Brain pericyte (primary cell): Measurements from ENCODE around the gene GLIPR2.
"Not testable (repeated sequence)": the region's sequence is repeated elsewhere in the genome, so short reads cannot be mapped to it uniquely, and the experiment has no call there.

Experiments used
- DNase-seq: peaks from one replicate; pipeline ENCODE4 v3.0.0-alpha.2; 2012; ENCODE audit warnings: low read depth, low spot score

GLIPR2 gene

DNA sequence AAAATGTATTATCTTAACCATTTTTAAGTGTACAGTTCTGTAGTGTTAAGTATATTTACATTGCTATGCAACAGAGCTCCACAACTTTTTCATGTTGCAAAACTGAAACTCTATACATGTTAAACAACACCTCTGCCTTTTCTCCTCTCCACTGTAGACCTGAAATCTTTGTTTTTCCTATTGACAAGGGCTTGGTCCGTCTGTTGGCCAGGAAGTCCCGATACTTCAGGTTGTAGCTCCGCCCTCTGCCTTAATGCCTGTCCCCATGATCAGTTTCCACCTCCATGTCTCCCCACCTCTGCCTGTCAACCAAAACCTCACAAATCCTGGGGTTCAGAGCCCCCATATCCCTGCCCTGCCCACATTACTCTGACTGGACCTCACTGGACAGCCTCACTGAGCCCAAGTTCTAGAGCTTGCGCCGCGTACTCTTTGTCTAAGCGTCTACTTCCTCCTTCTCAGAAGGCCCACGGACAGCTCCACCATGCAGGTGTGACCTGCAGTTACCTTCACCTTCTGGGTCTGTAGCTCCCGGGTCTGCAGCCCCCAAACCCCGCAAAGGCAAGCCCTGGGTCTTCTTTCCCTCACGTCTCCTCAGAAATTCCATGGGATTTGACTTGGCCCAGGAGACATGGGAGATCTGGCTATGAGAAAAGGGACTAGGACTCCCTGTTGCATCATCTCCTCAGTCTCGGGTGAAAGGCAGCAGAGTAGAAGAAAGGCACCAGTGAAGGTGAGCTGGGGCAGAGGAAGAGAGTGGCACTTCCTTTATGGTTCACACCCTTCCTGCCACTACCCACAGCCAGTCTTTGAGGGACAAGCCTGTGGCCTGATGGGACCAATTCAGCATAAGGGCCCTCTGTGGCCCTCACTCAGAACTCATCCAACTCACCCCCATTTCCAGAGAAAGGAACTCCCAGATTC lies 8.0 kb downstream of the GLIPR2 start:
- no peak for DNase-seq

DNA sequence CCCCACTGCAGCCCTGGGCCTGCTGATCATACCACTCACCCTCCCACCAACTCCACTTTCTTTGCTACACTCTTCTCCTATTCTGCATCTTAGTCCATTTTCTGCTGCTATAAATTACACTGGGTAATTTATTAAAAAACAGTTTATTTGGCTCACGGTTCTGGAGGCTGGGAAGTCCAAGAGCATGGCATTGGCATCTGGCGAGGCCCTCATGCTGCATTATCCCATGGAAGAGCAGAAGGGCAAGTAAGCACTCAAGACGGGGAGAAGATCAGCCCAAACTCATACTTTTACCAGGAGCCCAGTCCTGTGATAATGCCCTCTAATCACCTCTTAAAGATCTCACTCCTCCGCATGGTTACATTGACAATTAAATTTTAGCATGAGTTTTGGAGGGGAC lies 9.4 kb downstream of the GLIPR2 start:
- no peak for DNase-seq

DNA sequence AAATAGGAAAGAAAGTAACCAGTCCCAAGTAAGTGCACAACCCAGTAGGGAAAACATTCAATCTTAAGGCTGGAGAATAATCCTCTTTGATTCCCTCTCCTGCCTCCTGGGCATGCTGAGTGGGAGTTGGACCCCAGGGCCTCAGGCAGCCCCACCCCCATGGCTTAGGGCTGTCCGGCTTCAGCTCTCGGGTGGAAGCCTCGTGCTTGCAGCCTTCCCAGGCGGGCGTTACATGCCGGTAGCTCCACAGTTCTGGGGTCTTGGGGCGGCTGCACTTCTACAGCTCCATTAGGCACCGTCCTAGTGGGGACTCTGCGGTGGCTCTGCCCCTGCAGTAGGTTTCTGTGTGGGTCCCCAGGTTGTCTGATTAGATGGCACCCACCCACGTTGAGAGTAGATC lies 10.1 kb downstream of the GLIPR2 start:
- DNase-seq, result no peak

DNA sequence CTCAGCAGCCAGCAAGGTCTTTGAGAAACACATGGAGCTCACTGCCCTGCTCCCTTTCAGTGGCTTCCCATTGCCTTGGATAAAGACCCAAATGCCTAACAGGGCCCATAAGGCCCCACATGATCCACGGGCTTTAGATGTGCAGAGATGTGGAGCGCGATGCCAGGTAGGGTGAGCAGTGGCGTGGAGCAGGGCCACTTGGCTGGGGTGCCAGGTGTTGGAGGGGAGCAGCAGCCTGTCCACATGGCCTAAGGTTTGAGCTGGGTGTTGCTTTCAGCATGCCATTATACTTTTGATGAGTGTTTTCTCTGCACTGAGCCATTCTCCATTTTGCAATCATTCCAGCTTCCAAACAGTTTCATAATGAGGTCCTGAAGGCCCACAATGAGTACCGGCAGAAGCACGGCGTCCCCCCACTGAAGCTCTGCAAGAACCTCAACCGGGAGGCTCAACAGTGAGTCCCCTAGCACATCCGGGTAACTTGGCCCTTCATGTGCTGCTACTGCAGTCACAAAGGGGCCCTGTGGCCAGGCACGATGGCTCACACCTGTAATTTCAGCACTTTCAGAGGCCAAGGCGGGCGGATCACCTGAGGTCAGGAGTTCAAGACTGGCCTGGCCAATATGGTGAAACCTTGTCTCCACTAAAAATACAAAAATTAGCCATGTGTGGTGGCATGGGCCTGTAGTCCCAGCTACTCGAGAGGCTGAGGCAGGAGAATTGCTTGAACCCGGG lies 11.1 kb downstream of the GLIPR2 start:
- DNase-seq, result no peak

DNA sequence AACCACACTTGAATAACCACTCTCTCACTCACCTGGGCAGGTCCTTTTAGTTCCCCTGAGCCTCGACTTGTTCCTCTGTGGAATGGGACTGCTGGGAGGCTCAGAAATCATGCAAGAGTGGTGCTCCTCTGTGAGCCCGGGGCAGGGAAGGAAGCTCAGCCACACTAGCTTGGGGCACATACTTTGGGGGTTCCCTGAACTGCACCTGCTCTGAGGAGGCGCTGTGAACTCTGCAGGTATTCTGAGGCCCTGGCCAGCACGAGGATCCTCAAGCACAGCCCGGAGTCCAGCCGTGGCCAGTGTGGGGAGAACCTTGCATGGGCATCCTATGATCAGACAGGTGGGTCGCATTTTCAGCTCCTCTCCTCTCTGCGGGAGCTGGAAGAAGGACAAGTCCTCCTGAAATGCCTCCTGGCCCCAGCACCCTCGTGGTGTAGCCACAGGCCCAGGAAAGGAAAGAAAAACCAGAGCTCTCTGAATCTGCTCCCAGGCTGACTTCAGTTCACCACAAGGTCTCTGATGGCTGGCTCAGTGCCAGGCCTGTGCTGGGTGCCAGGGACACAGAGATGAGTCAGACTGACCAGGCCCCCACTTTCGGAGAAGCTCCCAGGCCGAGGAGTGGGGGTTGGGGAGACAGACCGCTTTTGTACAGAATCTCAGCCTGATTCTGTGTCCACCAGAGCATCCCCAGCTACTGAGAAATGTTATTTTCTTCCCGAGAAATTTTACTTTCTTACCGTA lies 11.9 kb downstream of the GLIPR2 start:
- peak; percentile 92 for DNase-seq

DNA sequence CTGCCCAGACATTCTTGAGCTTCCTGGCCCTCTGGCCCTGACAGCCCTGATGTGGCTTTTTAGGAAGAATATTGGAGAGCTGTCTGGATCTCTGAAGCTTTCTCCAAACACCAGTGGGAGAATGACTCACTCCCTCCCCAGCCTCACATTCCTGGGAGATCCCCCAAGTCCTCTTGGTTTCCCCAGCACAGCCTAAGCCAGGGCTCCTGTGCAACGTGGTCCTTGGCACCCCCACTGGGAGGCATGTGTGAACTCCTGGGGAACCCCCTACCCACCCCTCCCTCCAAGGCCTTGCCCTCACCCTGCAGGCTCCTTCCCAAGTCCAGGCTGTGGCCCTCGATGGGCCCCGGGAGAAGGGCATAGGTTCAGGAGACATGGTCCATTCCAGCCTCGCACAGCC lies 12.7 kb downstream of the GLIPR2 start:
- DNase-seq, result no peak

DNA sequence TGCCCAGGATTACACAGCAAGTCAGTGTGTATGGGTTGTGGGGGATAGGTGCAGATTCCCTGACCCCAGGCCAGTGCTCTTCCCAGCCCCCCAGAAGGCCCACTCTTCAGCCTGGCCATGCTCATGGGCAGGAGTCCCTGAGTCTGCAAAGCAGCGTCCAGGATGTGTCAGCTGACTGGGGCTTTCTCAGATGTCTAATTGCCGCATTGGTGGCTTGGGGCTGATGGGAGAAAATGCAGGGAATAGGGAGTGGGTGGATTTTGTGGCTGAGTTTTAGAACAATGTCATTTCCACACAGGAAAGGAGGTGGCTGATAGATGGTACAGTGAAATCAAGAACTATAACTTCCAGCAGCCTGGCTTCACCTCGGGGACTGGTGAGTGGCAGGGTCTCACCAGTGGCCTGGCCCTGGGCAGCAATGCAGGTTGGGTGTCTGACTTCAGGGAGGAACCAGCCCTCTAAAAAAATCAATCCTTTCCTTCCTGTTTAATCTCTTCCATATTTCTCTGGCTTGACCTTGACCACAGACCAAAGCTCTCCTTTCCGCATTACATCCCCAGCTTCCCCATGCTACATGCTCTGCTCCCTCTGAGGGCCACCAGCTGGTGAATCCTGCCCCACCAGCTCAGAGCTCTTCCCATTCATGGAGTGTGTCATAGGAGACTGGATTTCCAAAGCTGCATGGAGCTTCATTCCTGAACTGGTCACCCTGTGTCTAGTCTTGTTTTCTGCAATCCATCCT lies 14.2 kb downstream of the GLIPR2 start:
- DNase-seq, result no peak

DNA sequence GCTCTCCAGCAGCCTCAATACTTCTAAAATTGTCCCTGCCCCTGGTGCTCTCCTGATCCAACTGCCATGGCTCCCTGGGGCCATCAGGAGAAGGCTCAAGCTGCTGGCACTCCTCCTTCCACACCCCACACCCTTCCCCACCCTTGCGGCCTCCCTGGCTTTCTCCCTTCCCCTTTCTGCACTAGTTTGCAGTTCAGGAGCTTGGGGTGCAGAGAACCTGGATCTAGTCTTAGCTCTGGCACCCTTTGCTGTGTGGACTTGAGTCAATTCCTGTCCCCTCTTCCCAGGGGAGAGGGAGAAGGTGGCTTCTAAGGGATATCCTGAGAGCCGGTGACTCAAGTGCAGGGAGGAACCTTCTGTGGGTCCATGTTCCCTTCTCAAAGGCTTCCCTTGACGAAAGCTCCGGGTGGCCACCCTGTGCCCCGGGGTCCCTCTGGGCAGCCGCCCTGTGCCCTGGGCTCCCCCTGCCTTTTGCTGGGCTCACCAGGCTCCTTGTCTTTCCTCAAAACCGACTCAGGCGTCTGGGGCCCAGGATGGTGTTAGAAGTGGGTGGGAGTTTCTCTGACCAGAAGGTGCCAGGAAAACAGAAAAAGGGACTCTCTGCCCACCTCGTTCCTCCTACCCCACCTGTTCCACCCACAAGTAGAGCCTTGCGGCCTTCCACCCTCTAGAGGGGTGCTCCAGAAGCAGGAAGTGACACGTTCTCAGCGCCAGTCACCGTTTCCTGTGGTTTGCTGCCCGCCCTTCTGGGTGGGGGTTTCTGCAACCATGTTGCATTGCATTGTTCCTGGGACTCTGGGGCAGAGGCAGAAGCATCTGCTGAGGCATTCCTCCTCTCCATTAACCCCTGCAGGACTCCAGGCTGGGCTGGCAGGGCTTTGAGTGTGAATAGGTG lies 15.0 kb downstream of the GLIPR2 start:
- no peak for DNase-seq

DNA sequence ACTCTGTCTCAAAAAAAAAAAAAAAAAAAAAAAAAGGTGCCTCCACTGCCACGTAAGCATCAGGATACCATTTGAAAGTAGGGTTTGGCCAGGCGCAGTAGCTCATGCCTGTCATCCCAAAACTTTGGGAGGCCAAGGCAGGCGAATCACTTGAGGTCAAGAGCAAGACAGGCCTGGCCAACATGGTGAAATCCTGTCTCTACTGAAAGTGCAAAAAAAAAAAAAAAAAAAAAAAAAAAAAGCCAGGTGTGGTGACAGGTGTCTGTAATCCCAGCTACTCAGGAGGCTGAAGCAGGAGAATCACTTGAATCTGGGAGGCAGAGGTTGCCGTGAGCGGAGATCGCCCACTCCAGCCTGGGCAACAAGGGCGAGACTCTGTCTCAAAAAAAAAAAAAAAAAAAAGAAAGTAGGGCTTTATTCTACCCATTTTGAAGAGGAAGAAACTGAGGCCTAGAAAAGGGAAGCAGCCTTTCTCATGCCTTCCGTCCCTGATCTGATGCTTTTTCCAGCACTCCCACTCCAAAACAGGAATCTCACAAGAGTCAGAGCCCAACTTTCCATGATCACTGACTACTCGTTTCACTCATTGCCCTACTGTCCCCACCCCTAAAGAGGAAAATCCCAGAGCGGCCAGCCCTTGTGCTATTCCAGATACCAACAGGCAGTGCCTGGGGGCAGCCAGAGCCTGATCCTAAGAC lies 16.4 kb downstream of the GLIPR2 start:
- no peak for DNase-seq

DNA sequence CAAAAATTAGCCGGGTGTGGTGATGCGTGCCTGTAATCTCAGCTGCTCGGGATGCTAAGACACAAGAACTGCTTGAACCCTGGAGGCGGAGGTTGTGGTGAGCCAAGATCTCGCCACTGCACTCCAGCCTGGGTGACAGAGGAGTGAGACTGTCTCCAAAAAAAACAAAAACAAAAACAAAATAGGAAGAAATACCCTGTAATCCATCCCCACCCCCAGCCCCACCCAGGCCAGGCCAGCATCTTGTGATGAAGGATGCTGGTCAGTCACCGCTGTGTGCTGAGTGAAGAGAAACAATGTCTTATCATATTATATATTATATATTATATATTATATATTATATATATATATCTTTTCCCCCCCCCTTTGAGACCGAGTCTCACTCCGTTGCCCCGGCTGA lies 17.2 kb downstream of the GLIPR2 start:
- DNase-seq, result no peak

DNA sequence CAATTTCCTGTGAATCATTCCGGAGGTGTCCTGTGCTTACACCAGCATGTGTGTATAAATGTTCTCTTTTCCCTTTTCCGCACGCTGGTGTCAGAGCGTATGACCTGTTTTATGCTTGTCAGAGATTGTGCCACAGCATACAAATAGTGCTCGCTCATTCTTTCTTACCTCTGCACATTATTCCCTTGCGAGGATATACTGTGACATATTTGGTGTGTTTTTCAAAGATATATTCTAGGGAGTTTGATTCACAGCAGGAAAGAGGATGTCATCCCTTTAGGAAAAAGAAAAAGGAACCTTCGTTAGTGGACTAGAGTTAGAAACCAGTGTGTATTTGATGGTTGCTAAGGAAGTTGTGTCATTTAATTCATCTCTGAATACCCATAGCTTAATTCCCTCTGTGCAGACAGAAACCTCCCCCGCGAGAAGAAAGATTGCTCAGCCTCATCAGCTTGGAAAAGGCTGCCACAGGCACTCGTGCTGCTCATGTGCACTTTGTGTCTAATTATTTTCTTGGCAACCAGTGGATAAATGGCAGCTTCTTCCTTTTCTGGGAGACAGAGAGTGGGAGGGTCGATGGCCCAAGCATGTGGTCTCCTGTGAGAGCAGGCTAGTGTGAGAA lies 17.9 kb downstream of the GLIPR2 start:
- no peak for DNase-seq

DNA sequence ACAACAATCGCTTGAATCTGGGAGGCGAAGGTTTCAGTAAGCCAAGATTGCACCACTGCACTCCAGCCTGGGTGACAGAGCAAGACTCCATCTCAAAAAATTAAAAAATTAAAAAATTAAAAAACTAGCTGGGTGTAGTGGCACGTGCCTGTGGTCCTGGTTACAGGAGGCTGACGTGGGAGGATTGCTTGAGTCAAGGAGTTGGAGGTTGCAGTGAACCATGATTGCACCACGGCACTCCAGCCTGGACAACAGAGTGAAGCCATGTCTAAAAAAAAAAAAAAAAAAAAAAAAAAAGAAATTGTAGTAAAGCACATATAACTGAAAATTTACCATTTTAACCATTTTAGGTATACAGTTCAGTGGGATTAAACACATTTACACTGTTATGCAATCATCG lies 19.6 kb downstream of the GLIPR2 start:
- no peak for DNase-seq

DNA sequence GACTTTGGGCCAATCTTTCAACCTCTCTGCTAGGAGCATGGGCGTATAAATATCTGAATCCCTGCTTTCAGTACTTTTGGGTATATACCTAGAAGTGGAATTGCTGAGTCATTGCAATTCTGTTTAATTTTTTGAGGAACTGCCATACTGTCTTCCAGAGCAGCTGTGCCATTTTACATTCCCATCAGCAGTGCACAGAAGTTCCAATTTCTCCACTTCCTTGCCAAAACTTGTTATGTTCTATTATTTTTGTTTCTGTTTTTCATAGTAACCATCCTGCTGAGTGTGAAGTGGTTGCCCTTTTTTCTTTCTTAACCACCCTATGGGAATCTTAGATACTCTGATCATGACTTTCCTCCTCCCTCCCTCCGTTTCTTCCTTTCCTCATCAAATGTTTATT lies 21.6 kb downstream of the GLIPR2 start:
- no peak for DNase-seq

DNA sequence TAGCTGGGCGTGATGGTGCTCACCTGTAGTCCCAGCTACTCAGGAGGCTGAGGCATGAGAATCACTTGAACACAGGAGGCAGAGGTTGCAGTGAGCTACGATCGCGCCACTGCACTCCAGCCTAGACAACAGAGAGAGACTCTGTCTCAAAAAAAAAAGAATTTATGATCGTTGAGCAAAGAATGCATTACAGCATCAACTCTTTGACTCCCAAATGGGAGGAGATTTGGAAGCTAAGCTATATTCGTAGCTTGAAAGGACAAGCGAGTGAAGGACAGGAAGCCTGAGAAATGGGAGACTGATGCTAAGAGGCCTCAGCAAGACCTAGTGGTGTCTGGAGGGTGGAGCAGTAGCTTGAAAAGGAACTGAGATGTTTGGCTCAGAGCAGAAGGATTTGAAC lies 22.4 kb downstream of the GLIPR2 start:
- no peak for DNase-seq

DNA sequence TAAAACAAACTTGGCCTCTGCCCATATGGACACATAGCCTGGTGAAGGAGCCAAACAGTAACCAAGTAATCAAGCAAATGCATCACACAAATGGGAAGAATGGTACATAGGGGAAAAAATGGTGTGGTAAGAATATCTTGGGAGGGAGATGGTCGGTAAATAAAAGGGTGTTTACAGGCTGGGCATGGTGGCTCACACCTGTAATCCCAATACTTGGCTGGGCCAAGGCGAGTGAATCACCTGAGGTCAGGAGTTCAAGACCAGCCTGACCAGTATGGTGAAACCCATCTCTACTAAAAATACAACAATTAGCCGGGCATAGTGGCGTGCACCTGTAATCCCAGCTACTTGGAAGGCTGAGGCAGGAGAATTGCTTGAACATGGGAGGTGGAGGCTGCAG lies 23.0 kb downstream of the GLIPR2 start:
- not testable (repeated sequence) for DNase-seq

DNA sequence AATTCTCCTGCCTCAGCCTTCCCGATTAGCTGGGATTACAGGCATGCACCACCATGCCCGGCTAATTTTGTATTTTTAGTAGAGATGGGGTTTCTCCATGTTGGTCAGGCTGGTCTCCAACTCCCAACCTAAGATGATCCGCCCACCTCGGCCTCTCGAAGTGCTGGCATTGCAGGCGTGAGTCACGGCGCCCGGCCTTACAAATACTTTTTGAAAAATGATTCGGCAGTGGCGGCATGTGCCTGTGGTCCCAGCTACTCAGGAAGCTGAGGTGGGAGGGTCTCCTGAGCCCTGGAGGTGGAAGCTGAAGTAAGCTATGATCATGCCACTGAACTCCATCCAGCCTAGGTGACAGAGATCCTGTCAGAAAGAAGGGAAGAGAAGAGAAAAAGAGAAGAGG lies 23.6 kb downstream of the GLIPR2 start:
- not testable (repeated sequence) for DNase-seq

DNA sequence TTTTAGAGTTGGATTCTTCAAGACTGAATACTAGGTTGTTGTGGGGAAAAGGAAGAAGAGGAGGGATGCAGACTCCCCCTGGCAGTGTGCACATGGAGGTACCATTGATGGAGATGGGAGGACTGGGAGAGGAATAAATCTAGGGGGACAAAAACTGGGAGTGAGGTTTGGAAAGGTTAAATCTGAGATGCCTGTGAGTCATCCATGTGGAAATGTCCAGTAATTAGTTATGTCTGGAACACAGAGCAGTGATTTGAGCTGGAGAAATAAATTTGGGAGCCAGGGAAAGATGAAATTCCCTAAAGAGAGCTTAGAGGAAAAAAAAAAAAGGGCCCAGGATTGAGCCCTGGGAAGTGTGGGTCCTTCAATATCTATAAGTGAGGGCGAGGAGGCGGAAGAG lies 24.7 kb downstream of the GLIPR2 start:
- DNase-seq, result no peak

DNA sequence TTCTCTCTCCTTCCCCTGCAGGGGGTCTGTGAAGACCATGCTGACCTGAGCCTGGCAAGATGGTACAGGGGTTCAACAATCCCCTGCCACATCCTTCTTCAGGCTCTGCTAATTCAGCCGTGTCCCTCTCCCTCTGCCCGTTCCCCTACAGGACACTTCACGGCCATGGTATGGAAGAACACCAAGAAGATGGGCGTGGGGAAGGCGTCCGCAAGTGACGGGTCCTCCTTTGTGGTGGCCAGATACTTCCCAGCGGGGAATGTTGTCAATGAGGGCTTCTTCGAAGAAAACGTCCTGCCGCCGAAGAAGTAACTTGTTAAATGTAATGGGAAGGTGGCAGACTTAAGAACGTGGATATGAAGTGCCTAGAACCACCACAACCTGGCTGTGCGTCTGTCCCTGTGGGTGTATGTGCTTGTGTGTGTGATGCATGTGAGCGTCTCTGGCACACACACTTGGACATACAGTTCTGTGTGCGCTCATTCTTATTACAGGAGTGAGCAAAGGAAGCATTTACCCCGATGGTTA lies 25.7 kb downstream of the GLIPR2 start:
- DNase-seq, result no peak
